DMS53 (cell line): ENCODE data around the gene CHAT.

ENCODE experiments used
- DNase-seq: peaks from one replicate; lab custom pipeline; 2025; lab: John Stamatoyannopoulos, UW

CHAT gene

DNA sequence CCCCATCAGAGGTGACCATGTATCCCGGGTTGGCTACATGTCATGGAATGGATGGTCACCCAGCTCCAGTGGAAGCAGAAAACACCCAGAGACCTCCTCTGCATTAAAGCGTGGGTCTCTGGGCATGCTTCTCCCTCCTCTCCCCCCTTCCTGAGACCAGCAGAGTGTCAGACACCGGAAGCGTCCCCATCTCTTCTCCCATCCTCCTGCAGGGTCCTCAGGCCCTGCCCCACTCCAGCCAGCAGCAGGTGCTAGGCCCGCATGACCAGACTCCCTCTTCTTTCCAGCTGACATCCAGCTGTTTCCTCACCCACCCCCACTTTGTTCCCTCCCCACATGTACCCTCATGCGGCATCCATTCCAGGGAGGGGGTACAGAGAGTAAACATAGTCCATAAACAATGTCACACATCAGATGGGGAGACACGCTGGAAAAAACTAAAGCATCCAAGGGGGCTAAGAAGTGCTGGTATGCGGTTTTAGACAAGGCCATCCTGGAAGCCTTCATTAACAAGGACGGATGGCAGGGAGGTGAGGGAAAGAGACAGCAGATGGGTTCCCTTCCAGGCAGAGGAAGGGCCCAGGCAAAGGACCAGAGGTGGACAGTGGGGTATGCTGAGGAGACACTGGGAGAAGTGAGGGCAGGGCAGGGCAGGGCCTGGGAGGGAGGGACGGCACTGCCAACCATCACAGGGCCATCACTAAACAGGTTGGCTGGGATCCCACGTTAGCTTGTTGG, 16.2 kb upstream of the CHAT start:
- DNase-seq: no peak

DNA sequence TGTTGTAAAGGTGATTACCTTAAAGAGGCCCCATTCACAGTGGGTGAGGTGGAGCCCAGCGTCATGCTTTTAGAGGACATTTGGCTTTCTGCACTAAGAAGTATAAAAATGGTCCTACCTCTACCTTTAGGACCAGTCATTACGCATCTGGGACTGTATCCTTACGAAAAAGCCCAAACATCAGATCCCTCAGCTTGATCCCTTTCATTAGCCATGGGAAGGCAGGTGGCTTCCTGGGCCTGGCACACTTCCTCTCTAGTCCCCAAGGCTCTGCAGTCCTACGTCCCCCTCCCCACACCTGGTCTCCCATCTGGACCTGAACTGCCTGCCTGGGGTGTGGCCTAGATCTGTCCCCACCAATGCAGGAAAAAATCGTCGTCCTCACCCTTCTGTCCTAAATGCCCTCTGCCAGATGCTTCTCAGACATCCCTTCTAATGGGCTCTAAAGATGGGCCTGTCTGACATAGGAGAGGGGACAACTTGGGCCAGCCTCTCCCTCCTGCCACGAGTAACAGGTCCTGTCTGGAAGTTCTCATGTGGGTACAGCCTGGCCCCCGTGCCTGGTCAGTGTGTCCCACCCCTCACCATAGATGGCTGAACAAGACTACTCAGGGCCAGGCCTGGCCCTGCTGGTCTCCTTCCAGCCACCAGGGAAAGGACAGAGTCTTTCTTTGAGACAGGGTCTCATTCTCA, 15.5 kb upstream of the CHAT start:
- no peak for DNase-seq

DNA sequence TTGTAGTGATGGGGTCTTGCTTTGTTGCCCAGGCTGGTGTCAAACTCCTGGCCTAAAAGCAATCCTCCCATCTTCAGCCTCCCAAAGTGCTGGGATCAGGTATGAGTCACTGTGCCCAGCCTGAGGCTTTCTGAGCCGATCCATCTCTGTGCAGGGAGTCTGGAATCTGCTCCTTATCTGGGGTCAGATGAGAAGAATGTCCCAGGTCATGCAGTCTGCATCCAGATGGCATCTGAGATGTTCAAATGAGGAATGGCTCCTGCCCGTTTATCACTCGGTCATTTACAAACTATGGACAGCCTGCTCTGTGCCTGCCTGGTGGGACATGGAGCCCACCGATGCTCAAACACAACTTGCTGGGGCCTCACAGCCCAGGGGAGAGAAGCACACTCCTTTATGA, 14.9 kb upstream of the CHAT start:
- DNase-seq: no peak

DNA sequence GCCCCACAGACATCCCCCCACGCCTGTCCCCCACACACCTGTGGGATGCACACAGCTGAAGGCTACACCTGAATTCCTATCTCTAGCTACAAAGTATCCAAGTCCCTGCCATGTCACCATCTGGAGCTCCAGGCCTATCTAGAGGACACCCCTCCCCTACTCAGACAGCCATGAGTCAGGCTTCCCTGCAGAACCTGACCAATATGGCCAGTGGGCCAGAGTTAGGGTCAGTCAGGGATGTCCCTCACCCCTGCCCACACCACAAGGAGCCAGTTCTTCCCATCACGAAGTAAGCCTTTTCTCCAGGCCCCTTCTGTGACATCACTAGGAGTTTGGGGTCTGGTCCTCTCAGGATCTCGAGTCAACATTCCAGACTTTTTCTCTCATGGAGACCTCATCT, 14.3 kb upstream of the CHAT start:
- no peak for DNase-seq

DNA sequence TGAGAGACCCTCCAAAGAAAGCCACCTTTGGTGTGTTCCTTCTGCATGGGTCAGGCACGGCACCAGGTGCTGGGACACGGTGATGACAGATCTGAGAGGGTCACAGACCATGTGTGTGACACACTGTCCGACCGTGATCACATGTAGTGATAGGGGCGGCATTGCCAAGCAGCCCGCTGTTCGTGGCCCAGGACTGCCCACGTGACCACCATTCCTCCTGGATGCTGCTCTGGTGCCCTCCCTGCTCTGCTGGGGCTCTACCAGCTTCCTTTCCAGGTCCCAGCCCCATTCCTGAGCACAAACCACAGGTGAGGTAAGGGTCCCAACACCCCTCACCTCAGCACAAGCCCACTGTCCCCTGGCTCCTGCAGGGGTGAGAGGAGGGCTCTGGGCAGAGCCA, 13.8 kb upstream of the CHAT start:
- DNase-seq: no peak

DNA sequence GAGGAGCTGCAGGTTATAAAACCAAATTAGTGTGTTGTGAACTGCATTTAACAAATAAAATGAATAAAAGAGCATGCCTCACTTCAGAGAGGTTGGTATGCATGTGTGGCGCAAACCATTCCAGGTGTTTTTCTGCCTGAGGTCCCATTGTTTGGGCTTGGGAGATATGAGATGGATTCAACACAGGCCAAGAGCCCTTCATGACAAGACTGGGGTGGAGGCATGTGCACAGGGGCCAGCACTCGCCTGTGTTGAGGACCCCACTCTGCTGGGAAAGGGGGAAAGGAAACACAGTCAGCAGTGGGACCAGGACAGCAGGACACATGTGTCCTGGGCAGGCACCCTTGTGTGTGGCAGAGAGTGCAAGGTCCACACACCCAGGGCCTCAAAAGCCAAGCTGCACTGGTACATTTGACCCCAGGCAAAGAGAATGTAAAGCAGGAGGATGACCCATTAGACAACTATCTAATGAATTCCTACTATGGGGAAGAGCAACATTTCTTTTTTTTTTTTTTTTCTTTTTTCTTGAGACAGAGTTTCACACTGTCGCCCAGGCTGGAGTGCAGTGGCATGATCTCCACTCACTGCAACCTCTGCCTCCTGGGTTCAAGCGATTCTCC, 12.9 kb upstream of the CHAT start:
- DNase-seq: no peak

DNA sequence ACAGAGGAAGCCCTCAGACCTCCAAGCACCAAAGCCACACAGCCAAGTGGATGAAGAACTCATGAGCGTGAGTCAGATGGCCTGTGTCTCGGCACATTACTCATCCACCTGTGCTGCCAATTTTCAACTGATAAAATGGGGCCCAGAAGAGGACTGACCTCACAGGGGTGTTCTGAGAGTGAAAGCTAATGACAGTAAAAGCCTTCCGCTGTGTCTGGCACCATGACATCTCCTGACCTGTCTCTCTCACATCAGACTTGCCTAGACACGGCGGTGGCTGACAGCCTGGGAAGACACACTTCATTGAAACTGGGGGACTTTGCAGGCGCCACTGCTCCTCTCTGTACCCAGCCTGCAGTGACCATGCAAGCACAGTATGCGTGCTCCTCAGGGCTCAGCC, 12.0 kb upstream of the CHAT start:
- no peak for DNase-seq

DNA sequence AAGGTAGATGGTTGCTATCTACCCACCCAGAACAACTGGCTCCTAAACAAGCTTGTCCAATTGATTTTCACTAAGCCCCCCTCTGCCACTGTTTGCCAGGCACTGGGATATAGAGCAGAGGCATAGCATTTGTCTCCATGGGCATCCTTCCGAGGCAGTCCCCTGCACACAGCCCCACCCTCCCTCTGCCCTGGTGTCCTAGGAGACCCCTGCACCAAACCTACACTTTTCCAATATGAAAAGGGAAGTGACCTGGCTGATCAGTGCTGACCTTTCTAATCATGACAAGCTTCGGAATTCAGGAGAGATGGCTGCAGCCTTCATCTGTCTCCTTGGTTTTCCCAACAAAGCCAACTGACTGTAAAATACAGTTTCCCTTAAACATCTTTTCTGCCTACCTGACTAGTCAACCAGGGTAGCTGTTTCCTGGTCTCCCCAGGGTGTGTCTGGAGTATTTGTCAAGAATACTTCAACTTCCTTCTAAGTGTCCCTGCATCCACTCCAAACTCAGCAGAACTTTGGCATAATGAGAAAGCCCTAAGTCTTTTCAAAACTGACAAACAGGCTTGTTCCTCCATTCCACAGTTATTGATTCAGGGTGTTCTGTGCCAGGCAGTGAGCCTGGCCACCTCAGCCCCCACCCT, 11.3 kb upstream of the CHAT start:
- DNase-seq: no peak

DNA sequence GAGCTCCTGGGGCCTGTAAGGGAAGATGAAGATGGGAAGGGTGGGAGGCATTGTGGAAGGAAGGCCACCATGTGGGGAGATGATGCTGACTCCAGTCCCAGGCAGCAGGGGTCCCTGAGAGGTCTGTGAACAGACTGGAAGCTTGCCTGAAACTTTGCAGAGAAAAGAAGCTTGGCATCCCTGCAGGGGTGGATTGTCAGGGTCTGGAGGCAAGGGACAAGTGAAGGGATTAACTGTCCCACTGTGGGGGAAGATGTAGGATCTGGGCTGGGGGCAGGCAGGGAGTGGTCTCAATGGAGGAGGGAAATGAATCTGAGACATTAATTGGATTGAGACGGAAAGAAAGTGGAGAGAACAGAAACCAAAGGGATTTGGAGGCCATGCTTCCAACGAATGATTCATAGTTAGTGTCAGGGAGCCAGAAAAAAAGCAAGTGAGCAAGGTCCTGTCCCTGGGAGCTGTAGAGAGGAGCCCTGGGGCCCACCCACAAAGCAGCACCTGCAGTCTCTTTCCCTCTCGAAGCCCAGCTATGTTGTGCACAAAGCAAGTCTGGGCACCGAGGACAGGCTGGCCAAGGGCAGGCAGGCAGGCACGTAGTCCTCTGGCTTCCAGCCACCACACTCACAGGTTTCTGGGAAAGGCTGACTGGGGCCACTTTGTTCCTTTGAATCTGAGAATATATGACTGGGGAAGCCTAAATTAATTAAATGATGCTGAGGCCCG, 8.5 kb upstream of the CHAT start:
- no peak for DNase-seq

DNA sequence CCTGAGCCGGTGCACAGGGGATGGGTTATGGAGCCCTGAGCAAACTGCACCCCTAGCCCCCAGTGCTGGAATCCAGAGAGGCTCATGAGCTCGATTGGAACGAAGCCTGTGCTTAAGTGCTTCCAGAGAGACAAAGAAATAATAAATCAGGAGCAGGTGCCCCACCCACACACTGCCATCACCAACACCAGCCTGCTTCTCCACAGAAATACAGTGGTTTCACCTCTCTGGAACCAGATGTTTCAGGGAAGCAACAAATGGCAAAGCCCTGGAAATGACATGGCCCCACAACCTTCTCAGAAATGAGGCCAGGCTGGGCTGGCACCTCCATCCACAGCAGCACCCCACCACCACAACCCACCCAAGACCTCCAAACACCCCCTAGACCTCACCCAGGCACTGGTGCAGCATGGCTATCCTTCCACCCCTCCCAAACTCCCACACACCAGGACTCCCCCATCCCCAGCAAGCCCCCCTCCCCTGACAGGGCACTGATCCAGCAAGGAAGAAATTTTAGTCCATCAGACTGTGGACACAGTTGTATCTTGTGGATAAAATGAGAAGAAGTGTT, 7.8 kb upstream of the CHAT start:
- DNase-seq: no peak

DNA sequence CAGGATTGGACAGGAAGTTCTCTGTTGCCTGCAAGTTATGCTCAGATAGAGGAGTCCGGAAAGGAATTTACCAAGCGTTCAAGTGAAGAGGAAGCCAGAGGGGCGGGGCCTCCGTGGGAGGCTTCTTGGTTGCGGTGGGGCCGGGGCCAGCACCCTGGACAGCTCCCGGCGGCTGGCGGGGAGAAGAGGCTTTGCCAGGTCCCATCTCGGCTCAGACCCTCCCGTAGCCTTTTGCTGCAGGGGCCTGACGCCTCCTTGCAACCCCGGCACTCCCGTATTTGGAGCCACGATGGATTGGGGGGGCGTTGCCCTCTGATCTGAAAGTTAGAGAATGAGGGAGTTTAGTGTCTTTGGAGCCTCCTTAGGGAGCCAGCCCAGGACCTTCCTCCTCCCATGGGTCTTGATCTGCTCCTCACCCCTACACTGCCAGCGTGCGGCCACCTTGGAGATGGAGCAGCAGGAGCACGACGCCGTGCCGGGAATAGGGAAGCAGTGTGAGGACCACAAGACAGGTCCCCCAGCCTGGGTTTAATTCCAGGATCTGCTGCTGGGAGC, 6.8 kb upstream of the CHAT start:
- peak; percentile 61 for DNase-seq

DNA sequence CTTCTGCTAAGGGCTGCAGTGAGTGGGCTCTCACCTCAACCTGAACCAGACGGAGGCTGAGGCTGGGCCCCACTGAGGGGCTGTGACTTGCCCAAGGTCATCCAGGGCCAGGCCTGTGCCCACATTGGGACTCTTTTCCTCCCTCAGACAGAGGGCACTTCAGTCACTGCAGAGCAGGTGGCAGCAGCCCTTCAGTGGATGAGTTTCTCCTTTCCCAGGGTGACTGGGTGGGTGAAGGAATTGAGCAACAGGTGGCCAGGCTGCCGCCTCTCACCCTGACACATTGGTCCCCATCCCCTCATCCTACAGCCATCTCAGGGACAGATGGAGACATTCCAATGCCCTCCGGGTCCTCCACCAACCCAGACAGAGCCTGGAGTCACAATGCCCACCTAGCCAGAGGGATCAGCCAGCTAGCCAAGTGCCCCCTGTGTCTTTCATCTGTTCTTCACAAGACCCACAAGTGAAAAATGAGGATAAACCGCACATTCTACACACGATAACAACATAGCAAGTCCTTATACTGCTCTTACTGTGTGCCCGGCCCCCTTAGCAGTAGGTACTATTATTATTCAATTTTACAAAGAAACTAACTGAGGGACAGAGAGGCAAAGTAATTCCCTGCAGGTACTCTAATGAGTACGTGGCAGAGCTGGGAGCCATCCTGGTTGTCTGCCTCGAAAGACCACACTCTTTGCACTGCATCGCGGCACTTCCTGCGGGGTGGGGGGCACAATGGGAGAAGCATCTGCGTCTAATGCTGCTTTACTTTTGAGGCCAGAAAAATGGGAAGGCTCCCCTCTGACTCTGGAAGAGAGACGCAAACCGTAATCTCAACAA, 5.5 kb upstream of the CHAT start:
- peak; percentile 47 for DNase-seq

DNA sequence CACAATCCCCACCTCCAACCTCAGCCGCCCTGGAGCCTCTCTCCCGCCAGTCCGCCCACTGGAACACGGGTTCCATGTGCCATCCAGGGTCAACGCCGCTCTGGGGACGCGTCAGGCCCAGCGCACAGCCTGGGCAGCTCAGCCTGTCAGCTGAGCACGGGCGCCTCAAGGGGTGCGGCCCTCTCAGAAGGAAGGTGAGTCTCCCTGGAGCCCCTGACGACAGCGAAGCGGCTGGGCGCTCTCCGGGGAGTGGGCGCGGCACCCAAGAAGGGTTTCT, 4.9 kb upstream of the CHAT start:
- peak; percentile 21 for DNase-seq

DNA sequence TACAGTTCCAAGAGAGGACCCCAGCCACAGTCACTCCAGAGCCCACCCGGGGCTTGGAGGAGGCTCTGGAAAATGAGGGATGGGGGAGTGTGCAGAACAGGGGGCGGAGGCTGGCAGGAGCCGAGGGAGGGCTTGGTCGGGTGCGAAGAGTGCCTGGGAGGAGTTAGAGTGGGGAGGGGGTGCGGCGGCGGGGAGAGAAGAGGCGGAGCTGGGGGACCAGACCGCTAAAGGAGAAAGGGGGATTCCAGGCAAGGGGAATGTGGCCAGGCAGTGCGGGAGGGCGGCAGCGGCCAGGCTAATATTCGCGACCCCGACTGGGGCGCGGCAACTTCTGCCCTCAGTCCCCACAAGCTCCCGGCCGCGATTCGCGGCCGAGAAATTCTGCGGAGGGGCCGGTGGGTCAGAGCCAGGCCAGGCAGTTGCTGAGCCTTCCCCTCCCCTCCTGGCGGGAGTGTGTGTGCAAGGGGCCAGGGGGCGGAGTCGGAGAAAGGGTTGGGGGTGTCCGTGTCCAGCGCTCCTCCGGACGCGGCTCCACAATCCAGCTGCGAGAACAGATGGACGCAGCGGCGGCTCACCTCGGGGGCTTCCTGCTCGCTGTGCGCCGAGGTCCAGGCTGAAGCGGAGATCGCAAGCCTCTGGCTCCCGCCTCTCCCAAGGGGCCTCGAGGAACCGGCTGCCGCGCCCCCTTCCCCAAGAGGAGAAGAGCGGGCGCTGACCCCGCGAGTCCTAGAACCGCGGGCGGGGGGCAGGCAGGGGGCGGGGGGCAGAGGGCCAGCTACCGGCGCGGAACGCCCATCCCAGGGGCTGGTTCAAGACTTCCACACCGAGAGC, 4.3 kb upstream of the CHAT start:
- peak; percentile 54 for DNase-seq

DNA sequence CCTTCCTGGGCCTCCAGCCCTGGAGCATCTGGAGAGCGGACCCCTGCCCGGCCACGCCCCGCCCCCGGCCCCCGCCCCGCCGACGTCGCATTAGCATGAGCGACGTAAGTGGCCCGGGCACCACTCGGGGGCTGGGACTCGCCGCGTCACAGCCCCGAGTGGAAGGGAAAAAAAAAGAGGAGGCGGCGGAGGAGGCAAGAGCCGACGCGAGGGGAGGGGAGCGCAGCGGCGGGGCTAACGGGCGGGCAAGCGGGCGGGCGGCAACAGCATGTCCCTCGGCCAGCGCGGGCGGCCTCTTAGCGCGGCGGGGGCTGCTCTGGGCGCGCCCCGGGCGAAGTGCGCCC, 3.8 kb upstream of the CHAT start, which contains the start of gene SLC18A3:
SLC18A3 (plus strand) TSS at position 197 of the 344 bp plus-strand sequence. CDS start 431 bp downstream, outside the sequence.
- peak; percentile 70 for DNase-seq

DNA sequence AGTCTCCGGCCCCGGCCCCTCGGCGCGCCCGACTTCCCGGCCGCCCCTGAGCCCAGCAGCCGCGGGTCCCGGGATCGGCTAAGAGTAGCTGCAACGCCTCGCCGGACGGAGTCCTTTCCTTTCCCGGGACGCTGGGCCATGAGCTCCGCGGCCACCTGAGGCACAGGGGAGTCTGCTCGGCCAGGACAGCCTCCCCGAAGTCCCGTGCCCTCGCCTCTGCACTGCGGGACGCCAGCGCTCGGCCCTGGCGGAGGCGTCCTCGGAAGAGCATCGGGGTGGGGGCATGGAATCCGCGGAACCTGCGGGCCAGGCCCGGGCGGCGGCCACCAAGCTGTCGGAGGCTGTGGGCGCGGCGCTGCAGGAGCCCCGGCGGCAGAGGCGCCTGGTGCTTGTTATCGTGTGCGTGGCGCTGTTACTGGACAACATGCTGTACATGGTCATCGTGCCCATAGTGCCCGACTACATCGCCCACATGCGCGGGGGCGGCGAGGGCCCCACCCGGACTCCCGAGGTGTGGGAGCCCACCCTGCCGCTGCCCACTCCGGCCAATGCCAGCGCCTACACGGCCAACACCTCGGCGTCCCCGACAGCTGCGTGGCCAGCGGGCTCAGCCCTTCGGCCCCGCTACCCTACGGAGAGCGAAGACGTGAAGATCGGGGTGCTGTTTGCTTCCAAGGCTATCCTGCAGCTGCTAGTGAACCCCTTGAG, 3.2 kb upstream of the CHAT start:
- peak; percentile 70 for DNase-seq

DNA sequence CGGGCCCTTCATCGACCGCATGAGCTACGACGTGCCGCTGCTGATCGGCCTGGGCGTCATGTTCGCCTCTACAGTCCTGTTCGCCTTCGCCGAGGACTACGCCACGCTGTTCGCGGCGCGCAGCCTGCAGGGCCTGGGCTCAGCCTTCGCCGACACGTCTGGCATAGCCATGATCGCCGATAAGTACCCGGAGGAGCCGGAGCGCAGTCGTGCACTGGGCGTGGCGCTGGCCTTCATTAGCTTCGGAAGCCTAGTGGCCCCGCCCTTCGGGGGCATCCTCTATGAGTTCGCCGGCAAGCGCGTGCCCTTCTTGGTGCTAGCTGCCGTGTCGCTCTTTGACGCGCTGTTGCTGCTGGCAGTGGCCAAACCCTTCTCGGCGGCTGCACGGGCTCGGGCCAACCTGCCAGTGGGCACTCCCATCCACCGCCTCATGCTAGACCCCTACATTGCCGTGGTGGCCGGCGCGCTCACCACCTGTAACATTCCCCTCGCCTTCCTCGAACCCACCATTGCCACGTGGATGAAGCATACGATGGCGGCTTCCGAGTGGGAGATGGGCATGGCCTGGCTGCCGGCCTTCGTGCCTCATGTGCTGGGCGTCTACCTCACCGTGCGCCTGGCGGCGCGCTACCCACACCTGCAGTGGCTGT, 2.5 kb upstream of the CHAT start:
- DNase-seq: peak; percentile 35

DNA sequence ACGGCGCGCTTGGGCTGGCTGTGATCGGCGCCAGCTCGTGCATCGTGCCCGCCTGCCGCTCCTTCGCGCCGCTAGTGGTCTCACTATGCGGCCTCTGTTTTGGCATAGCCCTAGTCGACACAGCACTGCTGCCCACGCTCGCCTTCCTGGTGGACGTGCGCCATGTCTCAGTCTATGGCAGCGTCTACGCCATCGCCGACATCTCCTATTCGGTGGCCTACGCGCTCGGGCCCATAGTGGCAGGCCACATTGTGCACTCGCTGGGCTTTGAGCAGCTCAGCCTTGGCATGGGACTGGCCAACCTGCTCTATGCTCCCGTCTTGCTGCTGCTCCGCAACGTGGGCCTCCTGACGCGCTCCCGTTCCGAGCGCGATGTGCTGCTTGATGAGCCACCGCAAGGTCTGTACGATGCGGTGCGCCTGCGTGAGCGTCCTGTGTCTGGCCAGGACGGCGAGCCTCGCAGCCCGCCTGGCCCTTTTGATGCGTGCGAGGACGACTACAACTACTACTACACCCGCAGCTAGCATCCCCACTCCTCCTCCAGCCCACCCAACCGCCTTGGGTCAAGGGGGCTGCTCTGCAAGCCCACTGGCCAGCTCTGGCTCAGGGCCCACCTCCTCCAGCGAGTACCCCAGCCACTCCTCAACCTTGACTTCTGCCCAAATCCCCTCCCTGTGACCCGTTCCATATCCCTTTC, 1.9 kb upstream of the CHAT start:
- no peak for DNase-seq
